Mammary epithelial cell (primary cell): ENCODE results near the gene PLCXD3.
"Not testable (repeated sequence)": the region's sequence is repeated elsewhere in the genome, so short reads cannot be mapped to it uniquely, and the experiment has no call there.

ENCODE experiments used
- EZH2 ChIP-seq: IDR thresholded peaks from 2 replicates; pipeline ENCODE4 v1.6.1; 2012; ENCODE audit warnings: low read length, inconsistent platforms, borderline replicate concordance
- TF ChIP-seq, protein P1 (sequence below), 2 donors: IDR thresholded peaks in 1 of 2; conservative IDR thresholded peaks in 1 of 2; 2 replicates each; pipeline ENCODE4 v1.5.1; 2011 to 2012; ENCODE audit warnings: inconsistent platforms in 2 of 2, low read length in 2 of 2, mild to moderate bottlenecking in 2 of 2, control low read depth in 1 of 2, low read depth in 1 of 2; ENCODE audit not compliant: insufficient read depth in 1 of 2; ENCODE audit errors: extremely low read depth in 1 of 2

- TF ChIP-seq, protein P1, sequence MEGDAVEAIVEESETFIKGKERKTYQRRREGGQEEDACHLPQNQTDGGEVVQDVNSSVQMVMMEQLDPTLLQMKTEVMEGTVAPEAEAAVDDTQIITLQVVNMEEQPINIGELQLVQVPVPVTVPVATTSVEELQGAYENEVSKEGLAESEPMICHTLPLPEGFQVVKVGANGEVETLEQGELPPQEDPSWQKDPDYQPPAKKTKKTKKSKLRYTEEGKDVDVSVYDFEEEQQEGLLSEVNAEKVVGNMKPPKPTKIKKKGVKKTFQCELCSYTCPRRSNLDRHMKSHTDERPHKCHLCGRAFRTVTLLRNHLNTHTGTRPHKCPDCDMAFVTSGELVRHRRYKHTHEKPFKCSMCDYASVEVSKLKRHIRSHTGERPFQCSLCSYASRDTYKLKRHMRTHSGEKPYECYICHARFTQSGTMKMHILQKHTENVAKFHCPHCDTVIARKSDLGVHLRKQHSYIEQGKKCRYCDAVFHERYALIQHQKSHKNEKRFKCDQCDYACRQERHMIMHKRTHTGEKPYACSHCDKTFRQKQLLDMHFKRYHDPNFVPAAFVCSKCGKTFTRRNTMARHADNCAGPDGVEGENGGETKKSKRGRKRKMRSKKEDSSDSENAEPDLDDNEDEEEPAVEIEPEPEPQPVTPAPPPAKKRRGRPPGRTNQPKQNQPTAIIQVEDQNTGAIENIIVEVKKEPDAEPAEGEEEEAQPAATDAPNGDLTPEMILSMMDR (conservative IDR thresholded peaks at IDR 0.05 in 1 of 2, IDR thresholded peaks at IDR 0.05 in 1 of 2; ENCODE audit: extremely low read depth in 1 of 2, insufficient read depth in 1 of 2, low read depth in 1 of 2, low read length in 2 of 2) = not testable (repeated sequence)
- not testable (repeated sequence) for TF ChIP-seq EZH2
Measured at GRCh38 chr5:41471571-41472208, 38.7 kb downstream of the PLCXD3 start.
